Glomerular endothelial cell (primary cell): ENCODE data around the gene PYDC1. TPM values are rescaled to one million over a fixed set of nuclear protein-coding genes. Genes with fewer than 3 reads are reported as not detected.
"Not testable (repeated sequence)": the region's sequence is repeated elsewhere in the genome, so short reads cannot be mapped to it uniquely, and the experiment has no call there.

Source experiments
- DNase-seq: peaks from one replicate; pipeline ENCODE4 v3.0.0-alpha.2; 2011; ENCODE audit warnings: low read depth, low spot score; ENCODE audit errors: extremely low read depth
- total RNA-seq: library from RNA; depleted of rRNA; stranded (reverse); fragments of >200 nt; gene quantifications from 2 replicates; pipeline ENCODE4 v1.2.3, GENCODE V29; 2015

The PYDC1 gene
- total RNA-seq, 1 donor from 2014 or later, result not detected

DNA sequence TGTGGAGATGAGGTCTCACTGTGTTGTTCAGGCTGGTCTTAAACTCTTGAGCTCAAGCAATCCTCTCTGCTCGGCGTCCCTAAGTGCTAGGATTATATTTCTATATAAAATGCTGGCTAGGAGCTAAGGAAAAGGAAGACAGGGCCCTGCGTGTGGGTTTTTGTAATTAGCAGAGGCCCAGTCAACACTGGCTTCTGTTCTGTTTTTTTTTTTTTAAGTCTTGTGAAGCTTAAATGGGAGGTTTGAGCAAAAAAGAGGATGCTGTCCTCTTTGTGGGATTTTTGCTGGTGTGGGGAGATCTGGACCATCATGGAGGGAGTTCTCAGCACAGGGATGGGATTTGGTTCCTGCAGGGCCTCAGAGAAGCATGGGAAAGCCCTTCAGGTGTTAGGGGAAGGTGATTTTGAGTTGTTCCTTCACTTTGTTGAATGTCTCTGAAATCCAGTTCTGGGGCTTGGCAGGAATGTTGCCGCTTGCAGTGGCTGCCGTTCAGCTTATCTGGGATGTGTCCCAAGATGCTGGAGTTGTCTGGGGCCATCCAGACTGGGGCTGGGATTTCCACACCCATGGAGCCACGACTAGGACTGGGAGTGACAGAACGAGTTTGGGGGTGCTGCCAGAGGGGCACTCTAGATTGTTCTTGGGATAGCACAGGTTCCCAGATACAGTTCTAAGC lies 18.6 kb downstream of the PYDC1 start:
- no peak for DNase-seq

DNA sequence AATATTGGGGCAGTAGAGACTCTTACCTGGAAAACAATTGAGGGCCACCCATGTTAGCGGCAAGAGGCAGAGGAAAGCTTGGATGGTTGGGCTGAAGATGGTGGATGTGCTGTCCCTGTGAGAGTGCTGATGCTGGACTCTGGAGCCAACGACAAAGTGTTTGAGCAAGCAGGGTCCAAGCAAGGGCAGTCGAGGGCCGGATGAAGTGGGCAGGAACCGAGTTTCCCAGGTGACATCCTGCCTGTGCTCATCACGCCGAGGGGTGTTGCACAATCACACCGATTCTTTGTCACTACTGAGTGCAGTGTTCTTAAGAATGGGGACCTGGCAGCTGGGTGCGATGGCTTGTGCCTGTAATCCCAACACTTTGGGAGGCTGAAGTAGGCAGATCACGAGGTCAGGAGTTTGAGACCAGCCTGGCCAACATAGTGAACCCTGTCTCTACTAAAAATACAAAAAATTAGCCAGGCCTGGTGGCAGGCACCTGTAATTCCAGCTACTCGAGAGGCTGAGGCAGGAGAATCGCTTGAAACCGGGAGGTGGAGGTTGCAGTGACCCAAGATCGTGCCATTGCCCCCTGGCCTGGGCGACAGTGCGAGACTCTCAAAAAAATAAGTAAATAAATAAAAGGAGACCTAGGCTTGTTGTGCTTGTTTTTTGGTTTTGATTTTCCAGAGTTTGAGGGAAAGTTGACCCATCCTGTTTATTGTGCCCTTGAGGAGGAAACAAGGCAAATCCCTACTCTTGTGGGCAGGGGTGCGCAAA lies 20.4 kb downstream of the PYDC1 start:
- DNase-seq, result no peak

DNA sequence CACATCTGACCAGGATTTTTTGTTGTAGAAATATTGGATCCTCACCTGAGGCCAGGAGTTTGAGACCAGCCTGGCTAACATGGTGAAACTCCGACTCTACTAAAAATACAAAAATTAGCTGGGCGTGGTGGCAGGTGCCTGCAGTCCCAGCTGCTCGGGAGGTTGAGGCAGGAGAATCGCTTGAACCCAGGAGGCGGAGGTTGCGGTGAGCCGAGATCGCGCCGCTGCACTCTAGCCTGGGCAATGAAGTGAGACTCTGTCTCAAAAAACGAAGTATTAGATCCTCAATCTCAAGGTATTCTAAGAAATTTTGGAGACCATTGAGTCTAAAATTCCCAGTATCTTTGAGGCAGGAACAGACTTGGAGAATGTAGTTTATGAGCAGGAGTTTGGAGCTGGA lies 21.1 kb downstream of the PYDC1 start:
- not testable (repeated sequence) for DNase-seq

DNA sequence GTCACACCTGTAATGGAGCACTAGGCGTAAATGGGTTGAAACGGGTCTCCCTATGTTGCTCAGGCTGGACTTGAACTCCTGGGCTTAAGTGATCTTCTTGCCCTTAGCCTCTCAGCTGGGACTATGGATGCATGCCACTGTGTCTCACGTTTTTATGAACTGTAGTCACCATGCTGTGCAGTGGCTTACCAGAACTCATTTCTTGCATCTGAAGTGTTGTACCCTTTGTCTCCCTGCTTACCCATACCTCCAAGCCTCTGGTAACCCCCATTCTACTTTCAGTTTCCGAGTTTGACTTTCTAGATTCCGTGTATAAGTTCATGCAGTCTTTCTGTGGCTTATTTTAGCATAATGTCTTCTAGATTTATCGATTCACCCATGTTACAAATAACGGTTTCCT lies 22.0 kb downstream of the PYDC1 start:
- no peak for DNase-seq

DNA sequence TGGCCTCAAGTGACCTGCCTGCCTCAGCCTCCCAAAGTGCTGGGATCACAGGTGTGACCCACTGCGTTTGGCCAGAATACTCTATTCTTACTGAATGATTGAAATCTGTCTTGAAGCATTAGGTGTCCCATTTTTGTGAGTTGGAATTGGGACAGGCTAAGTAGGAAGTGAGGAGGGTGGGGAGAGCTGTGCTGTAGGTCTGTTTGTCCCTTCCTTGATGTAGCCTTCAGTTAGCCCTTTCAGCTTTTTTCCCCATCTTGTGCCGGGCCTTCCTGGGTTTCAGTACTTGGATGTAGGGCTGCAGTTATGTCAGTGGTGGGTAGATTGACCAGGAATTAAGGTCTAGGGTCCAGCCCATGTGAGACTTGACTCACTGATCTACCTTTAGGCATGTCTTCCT lies 23.1 kb downstream of the PYDC1 start:
- DNase-seq, result no peak

DNA sequence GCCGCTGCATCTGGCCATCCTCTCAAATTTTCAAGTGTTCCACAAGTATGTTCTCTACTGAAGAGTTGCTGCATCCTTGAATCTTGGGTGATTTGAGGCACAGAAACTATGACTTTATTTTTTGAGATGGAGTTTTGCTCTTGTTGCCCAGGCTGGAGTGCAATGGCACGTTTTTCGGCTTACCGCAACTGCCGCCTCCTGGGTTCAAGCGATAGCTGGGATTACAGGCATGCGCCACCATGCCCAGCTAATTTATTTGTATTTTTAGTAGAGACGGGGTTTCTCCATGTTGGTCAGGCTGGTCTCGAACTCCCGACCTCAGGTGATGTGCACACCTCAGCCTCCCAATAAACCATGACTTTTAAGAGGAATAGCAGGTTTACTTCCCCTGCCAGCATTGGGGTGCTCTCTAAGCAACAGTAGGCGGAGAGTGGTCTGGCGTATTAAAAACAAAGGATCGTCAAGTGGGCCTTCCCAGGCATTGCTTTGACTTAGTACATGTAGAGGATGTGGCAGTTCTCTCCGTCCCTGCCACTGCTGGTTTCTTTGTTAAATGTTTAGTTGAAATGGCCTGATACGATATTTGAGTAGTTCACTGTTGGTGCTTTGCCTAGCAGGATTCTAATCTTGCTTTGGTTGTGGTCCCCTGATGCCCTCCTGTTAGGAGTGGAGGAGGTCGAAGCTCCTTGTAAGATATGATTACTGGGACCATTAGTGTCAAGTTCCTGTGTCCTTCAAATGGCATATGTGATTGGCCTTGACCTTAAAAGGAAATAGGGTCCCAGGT lies 23.9 kb downstream of the PYDC1 start:
- DNase-seq, result no peak

DNA sequence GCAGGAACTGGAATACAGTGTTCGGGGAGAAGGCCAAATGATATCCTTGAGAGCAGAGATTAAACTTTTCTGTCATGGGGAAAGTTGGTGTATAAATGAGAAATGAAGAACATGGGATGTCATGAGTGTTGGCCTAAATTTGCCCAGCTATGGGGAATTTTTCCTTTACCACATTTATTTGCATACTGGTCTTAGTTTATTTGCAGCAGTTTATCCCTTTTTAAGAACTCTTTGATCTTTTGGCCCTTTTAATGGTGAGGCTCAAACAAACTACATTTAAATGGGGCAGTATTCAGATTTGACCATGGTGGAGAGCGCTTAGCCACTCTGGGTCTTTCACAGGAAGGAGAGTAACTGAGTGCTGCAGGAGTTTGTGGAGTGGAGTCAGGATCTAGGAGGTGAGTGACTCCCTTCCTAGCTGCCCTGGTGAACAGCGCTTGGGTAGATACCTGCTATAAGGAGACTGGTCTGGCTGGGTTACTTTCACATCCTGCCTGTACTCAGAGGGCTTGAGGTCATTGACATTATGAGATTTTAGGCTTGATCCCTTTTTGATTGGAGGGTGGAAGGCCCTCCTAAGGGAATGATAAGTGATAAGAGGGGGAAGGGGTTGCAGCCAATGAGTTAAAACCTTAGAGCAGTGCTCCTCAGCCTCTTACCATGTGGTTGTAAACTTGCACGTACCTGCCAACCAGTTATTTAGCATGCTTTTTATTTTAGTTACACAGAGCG lies 25.1 kb downstream of the PYDC1 start:
- DNase-seq, result no peak

DNA sequence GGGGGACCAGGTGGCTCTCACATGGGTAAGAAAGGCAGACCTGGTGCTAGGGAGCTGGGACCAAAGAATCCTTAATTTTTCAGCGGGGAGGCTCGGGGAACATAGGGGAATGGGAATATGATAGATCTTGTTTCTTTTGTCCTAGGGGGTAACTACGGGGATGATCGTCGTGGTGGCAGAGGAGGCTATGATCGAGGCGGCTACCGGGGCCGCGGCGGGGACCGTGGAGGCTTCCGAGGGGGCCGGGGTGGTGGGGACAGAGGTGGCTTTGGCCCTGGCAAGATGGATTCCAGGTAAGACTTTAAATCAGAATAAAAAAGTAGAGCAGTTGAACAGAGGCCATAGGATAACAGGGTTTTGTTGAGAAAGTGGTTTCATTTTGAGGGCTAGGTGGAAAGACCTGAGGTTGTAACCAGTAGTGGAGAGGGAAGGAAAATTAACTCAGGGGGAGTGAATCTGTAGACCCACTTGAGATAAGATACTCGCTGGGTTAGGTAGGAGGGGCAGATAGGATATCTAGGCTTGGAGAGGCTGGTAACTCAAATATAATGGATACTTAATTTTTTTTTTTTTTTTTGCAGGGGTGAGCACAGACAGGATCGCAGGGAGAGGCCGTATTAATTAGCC lies 26.0 kb downstream of the PYDC1 start:
- no peak for DNase-seq

DNA sequence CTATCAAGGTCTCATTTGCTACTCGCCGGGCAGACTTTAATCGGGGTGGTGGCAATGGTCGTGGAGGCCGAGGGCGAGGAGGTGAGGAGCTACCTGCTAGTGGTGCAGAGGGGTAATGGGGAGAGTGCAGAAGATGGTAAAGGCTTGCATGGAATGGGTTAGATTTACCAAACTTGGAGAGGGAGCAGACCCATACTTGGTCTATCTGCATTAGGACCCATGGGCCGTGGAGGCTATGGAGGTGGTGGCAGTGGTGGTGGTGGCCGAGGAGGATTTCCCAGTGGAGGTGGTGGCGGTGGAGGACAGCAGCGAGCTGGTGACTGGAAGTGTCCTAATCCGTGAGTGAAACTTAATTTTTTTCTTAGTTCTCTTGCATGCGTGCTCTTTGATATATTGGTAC lies 26.9 kb downstream of the PYDC1 start:
- no peak for DNase-seq

DNA sequence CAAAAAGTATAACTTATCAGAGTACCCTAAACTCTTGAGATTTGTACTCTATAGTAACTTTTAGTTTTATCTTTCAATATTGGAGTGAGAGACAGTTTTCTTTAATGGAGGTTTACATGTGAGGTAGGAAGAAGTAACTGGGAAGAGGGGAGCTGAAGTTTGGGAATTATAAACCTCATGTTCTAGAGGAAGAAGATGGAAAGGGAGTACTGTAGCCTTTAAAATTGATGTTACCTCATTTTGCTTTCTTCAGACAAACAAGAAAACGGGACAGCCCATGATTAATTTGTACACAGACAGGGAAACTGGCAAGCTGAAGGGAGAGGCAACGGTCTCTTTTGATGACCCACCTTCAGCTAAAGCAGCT lies 27.5 kb downstream of the PYDC1 start:
- no peak for DNase-seq

DNA sequence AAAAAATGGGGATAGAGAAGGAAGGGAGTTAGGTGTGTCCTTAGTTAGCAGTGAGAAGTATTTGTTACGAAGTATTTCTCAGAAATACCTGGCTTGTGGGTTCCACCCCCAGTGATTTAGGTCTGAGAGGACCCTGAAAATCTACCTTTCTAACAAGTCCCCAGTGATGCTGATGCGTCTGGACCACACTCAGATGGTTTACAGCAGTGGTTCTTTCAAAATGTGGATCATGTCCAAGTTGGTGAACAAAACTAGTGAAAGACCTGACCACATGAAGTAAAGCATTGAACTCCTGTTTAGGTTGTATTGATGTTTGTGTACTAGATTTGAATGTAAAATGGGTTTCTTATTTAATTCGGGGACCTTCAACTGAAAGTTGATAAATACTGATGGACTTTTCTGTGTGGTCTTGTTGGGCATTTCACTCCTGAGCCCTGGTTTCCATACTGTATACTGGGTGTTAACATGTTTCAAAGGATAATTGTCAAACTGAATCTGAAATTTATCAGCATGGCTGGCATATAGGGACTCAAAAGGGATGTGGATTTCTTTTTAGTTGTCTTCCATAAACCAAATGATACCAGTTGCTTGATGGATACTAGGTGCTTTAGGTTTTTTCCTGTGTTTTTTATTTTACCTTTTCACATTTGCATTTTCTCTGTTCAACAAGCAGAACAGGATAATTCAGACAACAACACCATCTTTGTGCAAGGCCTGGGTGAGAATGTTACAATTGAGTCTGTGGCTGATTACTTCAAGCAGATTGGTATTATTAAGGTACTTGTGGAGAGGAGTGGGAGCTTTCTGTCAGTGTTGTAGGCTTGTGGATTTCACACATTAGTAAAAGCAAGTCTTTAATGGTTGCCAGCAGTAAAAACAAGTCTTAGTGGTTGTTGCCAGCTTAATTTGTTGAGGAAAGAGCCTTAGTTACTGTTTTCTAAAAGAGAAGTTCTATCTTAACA lies 28.2 kb downstream of the PYDC1 start:
- DNase-seq, result no peak

DNA sequence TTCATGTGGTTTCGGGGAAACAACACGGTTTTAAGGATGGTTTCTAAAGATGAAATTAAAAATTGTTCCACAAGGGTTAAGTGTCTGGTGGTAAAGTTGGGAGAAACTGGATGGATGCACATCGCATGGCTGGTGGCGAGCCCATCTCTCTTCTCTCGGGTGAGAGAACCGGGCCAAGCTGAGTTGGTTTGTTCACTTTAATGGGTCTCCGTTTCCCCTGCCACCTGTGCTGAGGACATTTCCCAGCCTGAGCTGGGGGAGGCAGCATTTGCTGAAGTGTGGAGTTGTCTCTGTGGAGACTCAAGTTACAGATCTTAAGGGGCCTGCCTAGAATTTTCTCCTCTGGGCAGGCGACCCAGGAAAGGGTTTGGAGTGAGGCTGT lies 29.1 kb downstream of the PYDC1 start:
- DNase-seq, result no peak

DNA sequence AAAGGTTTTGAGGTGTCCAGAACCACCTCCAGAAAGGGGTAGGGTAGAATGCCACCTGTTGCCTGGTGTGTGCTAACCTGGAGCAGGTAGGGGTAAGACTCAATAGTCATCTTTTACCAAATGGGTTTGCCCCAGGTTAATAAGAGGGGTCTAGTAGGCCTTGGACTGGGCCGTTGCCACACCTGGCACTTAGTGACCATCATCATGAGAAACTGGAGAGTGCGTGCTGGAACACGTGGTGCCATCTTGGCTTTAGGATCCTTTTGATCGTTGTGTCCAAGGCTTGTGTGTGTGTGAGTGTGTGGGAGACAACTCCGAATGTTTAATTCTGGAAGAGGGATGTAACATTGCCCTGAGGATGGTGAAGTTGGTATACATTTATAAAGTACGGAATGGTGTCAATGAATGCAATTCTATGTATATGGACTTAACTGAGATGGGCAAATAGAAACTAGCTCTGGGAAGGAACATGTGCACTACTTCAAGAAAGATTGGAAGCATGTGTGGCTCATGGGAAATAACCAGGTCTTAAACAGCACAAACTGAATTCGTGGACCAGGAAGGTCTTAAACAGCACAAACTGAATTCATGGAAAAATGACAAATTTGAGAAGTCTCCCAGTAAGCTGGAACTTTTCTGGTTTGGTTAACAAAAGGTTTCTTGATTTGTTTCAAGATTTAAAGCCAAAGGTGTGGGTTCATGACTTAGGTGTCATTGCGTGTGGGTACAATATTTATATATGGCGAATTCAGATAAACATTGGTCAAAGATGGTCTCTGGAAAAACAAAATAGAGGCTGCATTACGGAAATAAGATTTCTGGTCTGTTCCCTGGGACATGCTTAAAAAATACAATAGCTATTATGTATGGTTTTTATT lies 29.8 kb downstream of the PYDC1 start:
- no peak for DNase-seq

DNA sequence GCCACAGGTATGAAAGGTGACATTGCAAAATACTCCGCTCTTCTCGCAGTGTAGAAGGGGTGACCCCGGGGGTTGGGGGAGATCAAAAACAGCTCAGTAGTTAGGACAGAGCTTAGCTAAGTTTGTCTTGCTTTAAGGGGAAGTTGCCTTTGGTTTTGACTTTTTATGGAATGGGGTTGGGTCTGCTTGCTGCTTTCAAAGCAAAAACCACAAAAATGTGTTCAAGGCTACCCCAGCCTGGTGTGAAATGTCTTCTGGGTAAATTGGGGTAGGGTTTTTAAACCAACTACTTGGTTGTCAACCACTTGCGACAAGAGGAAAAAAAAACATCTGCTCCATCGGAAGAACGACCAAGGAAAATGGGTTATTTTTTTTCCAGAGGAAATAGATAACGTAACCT lies 30.8 kb downstream of the PYDC1 start:
- no peak for DNase-seq

DNA sequence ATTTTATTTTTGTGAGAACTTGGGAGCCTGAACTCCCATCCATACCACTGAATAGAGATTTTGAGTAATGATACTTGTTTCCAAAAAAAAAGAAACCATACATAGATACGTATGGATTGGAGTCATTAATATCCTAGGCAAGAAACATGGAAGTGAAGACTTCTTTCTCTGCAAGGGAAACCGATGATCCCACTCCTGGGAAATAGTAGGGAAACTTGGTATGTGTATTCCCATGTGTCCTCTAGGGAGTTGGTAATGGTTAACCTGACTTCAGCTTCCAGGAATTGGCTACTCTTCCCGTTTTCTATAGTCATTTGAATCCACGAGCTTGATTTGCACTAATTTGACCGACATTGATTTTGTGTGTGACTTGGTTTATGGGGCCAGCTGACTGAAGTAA lies 31.6 kb downstream of the PYDC1 start:
- no peak for DNase-seq

DNA sequence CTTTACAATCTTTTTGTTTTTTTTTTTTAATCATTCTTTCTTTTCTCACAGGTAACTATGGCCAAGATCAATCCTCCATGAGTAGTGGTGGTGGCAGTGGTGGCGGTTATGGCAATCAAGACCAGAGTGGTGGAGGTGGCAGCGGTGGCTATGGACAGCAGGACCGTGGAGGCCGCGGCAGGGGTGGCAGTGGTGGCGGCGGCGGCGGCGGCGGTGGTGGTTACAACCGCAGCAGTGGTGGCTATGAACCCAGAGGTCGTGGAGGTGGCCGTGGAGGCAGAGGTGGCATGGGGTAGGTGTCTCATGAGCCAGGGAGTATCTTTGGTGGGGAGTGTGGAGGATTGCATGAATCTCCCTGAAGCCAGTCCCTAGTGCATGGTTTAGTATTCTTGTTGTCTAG lies 32.0 kb downstream of the PYDC1 start:
- DNase-seq, result no peak

DNA sequence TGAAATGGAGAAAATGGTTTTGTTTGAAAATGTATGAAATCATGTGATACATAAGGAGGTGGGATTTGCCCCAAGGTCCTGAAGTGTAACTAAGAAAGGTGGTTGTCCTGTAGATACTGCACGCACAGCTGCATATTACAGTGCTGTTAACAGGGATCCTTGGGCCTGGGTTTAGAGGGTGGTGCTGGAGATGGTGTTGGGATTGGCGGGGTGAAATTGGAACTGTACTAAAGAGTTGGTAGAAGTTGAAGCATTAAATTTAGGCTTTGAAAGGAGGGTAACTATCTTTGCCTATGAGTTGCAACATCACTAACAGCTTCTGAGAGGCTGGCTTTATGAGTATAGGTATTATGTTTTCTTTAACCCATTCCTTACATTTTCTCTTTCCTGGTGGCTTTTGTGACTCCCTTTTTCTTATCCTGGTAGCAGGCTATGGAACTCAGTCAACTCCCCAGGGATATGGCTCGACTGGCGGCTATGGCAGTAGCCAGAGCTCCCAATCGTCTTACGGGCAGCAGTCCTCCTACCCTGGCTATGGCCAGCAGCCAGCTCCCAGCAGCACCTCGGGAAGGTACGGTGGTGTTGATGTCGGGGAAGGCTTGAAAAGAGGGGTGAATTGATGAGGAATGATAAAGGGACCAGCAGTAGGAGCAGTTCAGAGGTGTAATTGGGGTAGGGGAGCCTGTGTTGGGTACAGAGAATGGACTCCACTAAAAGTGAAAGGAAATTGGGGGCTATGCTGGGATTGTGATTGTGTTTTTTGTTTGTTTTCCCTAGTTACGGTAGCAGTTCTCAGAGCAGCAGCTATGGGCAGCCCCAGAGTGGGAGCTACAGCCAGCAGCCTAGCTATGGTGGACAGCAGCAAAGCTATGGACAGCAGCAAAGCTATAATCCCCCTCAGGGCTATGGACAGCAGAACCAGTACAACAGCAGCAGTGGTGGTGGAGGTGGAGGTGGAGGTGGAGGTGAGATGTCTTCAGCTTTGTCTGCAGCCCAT lies 33.2 kb downstream of the PYDC1 start:
- DNase-seq, result no peak
